GM18907 (cell line): ENCODE data around the gene SULF2.
A peak's percentile ranks its signal among the peaks of the same experiment; 100 is the strongest.

ENCODE experiments used
- ATAC-seq: cut with Tn5 transposase; IDR thresholded peaks from one replicate; pipeline ENCODE4 v1.9.1; 2021; ENCODE audit warnings: mild to moderate bottlenecking, moderate library complexity; ENCODE audit not compliant: unreplicated experiment

SULF2 gene

GRCh38 chr20:47614703-47615309 lies 170.5 kb downstream of the SULF2 start:
- no peak for ATAC-seq

- no peak for ATAC-seq
These were observed 172.6 kb downstream of the SULF2 start for GRCh38 chr20:47612670-47613069.

GRCh38 chr20:47611785-47612184 lies 173.5 kb downstream of the SULF2 start:
- no peak for ATAC-seq

- no peak for ATAC-seq
These were observed 174.4 kb downstream of the SULF2 start for GRCh38 chr20:47610945-47611250.

- ATAC-seq, result peak; percentile 76
These were observed 174.9 kb downstream of the SULF2 start for GRCh38 chr20:47610247-47610944.

- no peak for ATAC-seq
These were observed 176.3 kb downstream of the SULF2 start for GRCh38 chr20:47609001-47609400.
